AG04450 (cell line): ENCODE data around the gene CFAP54. TPM values are rescaled to one million over a fixed set of nuclear protein-coding genes. Genes with fewer than 3 reads are reported as not detected.

Source experiments
- CTCF ChIA-PET: fragments of 300-600, 350-600 bp; formaldehyde crosslinking; extraction: SDS; loops from one replicate; lab custom pipeline; 2022; ENCODE audit warnings: antibody characterized with exemption, inconsistent platforms; lab: Charles Lee
- POLR2A ChIA-PET: fragments of 350-600 bp; formaldehyde crosslinking; extraction: SDS; loops from one replicate; lab custom pipeline; 2021; ENCODE audit warnings: antibody characterized with exemption, inconsistent platforms; lab: Yijun Ruan, JAX
- DNase-seq: peaks from one replicate; pipeline ENCODE4 v3.0.0-alpha.2; 2011; ENCODE audit warnings: low read depth, low spot score
- H3K27ac ChIP-seq: one replicate; pipeline ENCODE4 v1.5.1; 2012; ENCODE audit warnings: low read depth, low read length, control low read depth
- H3K27me3 ChIP-seq: one replicate; pipeline ENCODE4 v1.6.0; 2012; ENCODE audit warnings: low read length; ENCODE audit not compliant: control insufficient read depth, insufficient read depth
- H3K4me3 ChIP-seq: 2 replicates; pipeline ENCODE4 v1.5.1; 2011; ENCODE audit warnings: mild to moderate bottlenecking, low read depth, low read length, control low read depth
- H3K9me3 ChIP-seq: 2 replicates; pipeline ENCODE4 v1.5.1; 2012; ENCODE audit warnings: low read length; ENCODE audit not compliant: control insufficient read depth, insufficient read depth
- polyA plus RNA-seq: library from polyadenylated mRNA; depleted of rRNA; stranded (reverse); fragments of >200 nt; gene quantifications from 2 replicates; pipeline ENCODE4 v1.2.3, GENCODE V29; 2011
- TF ChIP-seq, protein P1 (sequence below): IDR thresholded peaks from 2 replicates; pipeline ENCODE4 v1.5.1; 2011; ENCODE audit warnings: low read depth, low read length, control low read depth, inconsistent platforms

Gene CFAP54
- polyA plus RNA-seq, 1 experiment: 0.82 TPM

GRCh38 chr12:96864335-96864734, 375.0 kb downstream of the CFAP54 start:
- ChIA-PET CTCF (no interaction called here), POLR2A (no interaction called here)
- H3K27me3 ChIP-seq: no peaks in the 10 kb centered on the region
- TF ChIP-seq, protein P1, sequence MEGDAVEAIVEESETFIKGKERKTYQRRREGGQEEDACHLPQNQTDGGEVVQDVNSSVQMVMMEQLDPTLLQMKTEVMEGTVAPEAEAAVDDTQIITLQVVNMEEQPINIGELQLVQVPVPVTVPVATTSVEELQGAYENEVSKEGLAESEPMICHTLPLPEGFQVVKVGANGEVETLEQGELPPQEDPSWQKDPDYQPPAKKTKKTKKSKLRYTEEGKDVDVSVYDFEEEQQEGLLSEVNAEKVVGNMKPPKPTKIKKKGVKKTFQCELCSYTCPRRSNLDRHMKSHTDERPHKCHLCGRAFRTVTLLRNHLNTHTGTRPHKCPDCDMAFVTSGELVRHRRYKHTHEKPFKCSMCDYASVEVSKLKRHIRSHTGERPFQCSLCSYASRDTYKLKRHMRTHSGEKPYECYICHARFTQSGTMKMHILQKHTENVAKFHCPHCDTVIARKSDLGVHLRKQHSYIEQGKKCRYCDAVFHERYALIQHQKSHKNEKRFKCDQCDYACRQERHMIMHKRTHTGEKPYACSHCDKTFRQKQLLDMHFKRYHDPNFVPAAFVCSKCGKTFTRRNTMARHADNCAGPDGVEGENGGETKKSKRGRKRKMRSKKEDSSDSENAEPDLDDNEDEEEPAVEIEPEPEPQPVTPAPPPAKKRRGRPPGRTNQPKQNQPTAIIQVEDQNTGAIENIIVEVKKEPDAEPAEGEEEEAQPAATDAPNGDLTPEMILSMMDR: no peak
- no peaks in the 10 kb centered on the region for H3K9me3 ChIP-seq
- DNase-seq: no peak
- H3K27ac ChIP-seq: no peak overlapping the region
- no peak overlapping the region for H3K4me3 ChIP-seq

GRCh38 chr12:96866801-96867590, 377.6 kb downstream of the CFAP54 start:
- H3K27ac ChIP-seq: no peak overlapping the region
- TF ChIP-seq, protein P1: no peak

DNA sequence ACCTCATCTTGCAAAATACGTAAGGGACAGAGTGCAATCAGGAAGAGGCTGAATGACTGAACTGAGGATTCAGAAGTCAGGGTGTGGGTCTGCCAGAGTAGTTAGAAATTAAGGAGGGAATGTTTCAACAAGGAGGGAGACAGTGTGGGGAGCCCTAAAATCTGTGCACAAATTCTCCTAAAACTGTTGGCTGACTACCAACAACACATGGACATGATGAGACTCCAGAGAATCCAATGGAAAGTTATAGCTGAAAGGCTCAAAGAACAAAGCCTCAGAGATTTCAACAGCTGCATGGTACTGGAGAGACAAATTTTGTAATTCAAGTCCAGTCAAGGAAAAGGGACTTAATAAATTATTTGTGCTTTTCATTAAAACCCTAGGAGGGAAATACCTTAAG, 381.6 kb downstream of the CFAP54 start:
- H3K9me3 ChIP-seq: no peaks in the 10 kb centered on the region
- no peak for DNase-seq
- no peak overlapping the region for H3K27ac ChIP-seq
- ChIA-PET POLR2A (no interaction called here), CTCF (no interaction called here)
- no peaks in the 10 kb centered on the region for H3K27me3 ChIP-seq
- no peak overlapping the region for H3K4me3 ChIP-seq
- TF ChIP-seq, protein P1: no peak

More at GRCh38 chr12:96866801-96867590, 377.6 kb downstream of the CFAP54 start:
- Histone ChIP-seq H3K4me3 (no peak overlapping the region), H3K9me3 (no peaks in the 10 kb centered on the region), H3K27me3 (no peaks in the 10 kb centered on the region)
- CTCF ChIA-PET: interaction anchor here (1.0 kb wide), 1 partner anchor 119 kb away, joined by 3 read pairs; no protein-coding TSS in a partner anchor
- DNase-seq: no peak
- POLR2A ChIA-PET: no interaction called here

- ChIA-PET CTCF (no interaction called here), POLR2A (no interaction called here)
- H3K27me3 ChIP-seq: no peaks in the 10 kb centered on the region
- no peak for DNase-seq
- no peaks in the 10 kb centered on the region for H3K9me3 ChIP-seq
- TF ChIP-seq, protein P1: no peak
- H3K27ac ChIP-seq: no peak overlapping the region
- no peak overlapping the region for H3K4me3 ChIP-seq
Measured at GRCh38 chr12:96872961-96873360, 383.6 kb downstream of the CFAP54 start.

GRCh38 chr12:96874211-96874610, 384.8 kb downstream of the CFAP54 start:
- TF ChIP-seq, protein P1: no peak
- no peaks in the 10 kb centered on the region for H3K27me3 ChIP-seq
- POLR2A ChIA-PET: no interaction called here
- CTCF ChIA-PET: interaction anchor here (0.6 kb wide), 1 partner anchor 305 kb away, joined by 3 read pairs; no protein-coding TSS in a partner anchor
- no peak overlapping the region for H3K4me3 ChIP-seq
- H3K9me3 ChIP-seq: no peaks in the 10 kb centered on the region
- no peak for DNase-seq
- H3K27ac ChIP-seq: no peak overlapping the region
